NCI-H187 treated with DMSO at 0.1 percent for 48 hours (cell line): ENCODE data around the gene COMT.
"Not testable (repeated sequence)": the region's sequence is repeated elsewhere in the genome, so short reads cannot be mapped to it uniquely, and the experiment has no call there.

Experiments used
- DNase-seq: peaks from one replicate; lab custom pipeline; 2025; lab: John Stamatoyannopoulos, UW

COMT gene

GRCh38 chr22:19929586-19930550 is 11.7 kb upstream of the COMT start:
- DNase-seq = no peak

- no peak for DNase-seq
Observed at GRCh38 chr22:19930551-19931486, 10.8 kb upstream of the COMT start.

DNA sequence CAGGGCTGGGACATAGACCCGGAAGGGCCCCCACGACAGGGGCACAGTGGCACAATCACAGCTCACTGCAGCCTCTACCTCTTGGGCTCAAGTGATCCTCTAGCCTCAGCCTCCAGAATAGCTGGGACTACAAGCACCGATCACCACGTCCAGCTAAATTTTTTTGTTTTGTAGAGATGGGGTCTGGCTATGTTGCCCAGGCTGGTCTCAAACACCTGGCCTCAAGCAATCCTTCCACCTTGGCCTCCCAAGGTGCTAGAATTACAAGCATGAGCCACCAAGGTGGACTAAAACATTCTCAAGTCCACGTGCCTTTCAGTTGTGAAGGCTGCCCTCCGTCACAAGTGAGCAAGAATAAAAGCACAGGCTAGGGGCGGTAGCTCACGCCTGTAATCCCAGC is 10.1 kb upstream of the COMT start:
- no peak for DNase-seq

DNA sequence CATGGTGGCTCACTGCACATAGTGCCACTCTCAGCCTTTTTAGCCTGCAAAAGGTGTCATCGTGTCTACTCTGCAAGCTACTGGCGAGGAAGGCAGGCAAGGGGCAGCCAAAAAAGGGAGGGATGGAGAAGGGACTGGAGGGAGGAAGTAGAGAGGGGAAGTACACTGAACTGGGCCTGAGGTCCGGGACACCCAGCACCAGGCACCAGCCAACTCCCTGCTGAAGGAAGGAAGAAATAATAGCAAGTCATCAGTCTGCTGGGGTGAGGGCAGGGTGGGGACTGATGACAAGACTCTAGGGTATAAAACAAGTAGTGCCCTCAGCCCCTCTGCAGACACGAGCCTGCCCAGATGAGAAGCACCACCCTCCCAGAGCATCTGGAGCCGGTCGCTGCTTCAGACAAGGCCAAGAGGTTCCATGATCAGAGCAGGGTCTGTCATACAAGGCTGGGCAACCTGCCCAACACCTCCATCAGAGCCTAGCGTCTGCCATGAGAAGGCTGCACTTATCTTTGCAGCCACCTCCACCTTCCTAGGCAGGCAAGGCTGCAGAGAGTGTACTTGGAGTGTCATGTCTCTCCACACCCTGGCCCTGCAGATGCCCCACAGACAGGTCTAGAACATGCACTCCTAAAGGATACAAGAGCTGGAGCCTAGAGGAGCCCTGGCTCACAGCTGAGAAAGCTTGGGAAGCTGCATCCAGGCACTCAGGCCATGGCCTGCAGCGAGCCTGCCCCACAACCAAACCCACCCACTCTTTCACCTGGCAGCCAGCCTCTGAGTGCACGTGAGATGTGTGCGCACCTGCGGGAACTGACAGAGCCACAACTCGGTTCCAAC is 9.0 kb upstream of the COMT start:
- DNase-seq = no peak

- DNase-seq = no peak
Observed at GRCh38 chr22:19933341-19934241, 8.0 kb upstream of the COMT start.

DNA sequence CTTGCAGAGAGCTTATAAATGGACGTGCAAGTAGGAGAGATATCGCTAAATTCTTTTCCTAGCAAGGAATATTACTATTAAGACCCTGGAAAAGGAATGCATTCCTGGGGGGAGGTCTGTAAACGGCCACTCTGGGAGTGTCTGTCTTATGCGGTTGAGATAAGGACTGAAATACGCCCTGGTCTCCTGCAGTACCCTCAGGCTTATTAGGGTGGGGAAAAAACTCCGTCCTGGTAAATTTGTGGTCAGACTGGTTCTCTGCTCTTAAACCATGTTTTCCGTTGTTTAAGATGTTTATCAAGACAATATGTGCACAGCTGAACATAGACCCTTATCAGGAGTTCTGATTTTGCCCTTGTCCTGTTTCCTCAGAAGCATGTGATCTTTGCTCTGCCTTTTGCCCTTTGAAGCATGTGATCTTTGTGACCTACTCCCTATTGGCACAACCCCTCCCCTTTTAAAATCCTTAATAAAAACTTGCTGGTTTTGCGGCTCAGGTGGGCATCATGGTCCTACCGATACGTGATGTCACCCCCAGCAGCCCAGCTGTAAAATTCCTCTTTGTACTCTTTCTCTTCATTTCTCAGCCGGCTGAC is 6.4 kb upstream of the COMT start:
- not testable (repeated sequence) for DNase-seq

GRCh38 chr22:19936513-19936912 is 5.1 kb upstream of the COMT start:
- DNase-seq = no peak

DNA sequence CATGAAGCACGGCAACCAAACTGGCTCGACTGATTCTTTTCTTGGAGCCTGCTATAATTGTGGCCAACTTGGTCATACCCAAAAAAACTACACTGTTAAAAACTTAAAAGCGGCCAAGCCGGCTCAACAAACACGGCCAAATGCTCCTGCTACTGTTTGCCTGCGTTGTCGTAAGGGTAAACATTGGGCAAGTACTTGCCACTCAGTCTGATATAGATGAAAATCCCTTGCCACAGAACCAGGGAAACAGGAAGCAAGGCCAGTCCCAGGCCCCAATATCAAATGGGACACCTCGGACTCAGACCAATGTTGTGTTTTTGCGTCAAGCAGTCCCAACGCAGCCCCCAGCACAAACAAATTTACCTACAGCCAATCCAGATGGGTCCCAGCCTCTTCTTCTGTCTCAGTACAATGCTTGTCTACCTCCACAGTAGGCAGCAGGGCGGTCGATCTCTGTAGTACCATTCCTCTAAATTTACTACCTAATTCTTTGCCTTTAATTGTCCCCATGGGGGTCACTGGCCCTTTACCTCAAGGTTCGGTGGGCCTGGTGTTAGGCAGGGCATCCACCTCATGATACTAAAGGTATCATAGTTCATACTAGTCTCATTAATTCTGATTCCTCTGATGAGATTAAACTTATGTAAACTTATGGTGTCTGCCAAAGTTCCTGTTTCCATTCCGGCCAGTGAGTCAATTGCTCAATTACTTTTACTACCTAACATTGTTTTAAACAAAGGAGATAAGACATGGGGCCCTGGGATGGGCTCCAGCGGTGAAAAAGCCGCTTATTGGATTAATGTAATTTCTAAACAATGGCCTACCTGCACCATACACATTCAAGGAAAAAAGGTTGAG is 3.7 kb upstream of the COMT start:
- no peak for DNase-seq

DNA sequence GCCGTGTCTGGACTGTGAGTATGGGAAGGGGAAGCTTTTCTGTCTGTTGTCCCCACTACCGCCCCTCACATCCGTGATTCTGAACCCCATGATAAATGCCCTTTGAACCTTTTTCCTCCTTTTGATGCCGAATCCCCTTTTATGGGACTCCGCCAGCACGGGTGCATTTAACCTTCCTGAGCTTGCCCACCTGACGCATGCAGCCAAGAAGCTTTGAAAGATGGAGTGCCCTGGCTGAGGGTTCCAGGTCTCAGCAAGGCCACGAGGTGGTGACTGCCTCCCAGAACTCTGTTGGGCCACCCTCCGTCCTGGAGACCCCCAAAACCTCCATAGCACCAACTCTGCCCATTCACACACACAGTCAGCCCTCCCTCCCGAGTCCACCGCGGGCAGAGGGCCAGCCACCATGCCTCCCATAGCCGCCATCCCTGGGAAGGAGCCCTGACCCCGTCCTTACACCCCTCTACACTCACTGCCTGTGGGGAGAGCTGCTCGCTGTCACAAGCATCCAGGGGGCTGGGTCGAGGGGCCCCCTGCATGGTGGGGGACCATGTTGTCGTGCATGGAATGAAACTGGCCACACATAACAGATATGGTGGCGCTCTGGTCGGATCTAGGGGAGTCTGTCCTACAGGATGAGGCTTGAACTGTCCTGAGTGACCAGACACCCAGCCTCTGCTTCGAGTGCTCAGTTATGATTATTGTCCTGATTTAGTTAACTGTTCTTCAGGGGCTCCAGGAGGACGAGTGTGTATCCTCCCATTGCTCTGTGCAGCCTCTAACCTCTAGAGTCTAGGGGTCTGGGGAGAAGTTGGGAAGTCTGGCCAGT is 822 bp upstream of the COMT start:
- DNase-seq = no peak

DNA sequence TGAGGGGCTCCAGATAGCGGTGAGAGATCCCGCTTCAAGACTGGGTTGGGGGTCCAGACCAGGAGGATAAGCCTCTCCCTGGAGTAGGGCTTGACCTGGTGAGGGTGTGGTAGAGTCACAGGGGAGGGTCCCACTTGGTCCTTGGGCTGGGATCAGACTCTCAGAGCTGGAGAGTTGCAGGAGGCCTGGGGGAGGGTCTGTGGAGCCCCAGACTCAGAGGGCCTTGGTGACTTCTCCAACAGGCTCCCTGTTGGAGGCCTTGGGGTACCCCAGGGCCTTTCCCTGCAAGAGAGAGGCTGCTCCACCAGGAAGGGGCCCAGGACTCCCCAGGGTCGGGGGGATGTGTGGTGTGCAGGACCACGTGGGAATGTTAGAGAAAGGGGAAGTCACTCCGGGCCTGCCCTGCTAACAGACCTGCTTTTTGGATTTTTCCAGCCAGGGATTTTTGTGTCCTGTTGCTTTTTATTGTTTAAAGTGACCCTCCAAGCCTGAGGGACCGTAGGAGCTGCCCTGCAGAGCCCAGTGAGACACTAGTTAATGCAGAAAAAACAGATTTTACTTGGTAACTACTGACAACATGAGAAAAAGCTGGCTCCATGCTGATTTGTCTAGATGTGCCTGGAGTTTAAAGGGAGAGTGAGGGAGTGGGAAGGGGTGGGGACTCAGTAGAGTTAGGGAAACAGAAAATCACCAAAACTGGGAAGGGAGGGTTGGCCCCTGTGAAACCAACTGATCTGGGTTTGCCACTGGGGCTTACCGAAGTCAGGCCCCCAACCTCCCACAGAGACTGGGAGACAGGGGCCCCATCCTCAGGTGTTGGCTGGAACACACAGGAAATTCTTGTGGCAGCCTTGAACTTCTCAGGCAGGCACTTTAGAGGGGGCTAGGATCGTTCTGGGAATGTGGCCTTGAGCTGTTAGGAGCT is 847 bp downstream of the COMT start:
- DNase-seq = no peak

DNA sequence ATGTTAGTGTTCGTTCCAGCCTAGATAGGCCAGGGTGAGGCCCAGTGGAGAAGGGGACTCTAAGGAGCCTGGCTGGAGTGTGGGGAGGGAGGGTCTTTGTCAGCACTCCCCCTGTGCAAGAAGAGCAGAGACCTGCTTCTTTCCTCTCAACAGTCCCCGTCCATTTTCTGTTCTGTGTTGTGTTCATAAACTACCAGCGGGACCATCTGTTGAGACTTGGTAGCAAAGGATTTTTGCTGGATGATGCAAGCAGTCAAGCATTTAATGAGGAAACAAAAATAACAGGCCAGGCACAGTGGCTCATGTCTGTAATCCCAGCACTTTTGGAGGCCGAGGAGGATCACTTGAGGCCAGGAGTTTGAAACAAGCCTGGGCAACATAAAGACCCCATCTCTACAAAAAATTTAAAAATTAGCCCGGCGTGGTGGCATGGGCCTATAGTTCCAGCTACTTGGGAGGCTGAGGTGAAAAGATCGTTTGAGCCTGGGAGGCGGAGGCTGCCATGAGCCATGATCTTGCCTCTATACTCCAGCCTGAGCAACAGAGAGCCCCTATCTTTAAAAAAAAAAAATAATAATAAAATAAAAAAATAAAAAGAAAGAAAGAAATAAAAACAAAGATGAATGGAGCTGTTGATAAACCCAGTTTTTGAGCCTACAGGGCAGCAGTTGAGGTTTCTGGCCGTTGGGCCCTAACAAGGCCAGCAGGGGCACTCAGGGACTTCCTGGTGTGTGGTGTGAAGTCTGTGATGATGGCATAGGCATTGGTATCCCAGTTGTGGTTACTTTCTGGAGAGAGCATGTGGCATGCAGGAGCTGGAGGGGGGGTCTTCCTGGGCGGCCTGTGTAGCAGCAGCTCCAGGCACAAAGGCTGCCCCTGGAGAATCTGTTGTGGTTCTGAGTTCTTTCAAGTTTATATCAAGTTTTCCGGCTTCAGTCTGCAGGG is 1.8 kb downstream of the COMT start:
- no peak for DNase-seq

DNA sequence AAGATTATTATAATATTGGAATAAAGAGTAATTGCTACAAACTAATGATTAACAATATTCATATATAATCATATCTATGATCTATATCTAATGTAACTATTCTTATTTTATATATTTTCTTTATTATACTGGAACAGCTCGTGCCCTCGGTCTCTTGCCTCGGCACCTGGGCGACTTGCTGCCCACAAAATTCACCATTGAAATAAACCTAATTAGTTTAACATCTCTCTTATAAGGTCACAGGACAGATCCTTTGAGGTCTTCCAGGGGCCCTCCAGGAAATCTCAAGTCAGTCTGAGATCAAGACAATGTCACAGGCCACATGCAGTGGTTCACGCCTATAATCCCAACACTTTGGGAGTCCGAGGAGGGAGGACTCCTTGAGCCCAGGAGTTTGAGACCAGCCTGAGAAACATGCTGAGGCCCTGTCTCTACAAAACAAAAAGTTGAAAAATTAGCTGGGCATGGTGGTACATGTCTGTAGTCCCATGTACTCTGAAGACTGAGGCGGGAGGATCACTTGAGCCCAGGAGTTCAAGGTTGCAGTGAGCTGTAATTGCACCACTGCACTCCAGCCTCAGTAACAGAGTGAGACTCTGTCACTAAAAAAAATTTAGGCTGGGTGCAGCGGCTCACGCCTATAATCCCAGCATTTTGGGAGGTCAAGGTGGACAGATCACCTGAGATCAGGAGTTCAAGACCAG is 6.6 kb downstream of the COMT start:
- DNase-seq = no peak

- DNase-seq = no peak
Observed at GRCh38 chr22:19951346-19951745, 9.8 kb downstream of the COMT start.

- DNase-seq = no peak
Observed at GRCh38 chr22:19955241-19956128, 13.9 kb downstream of the COMT start.

DNA sequence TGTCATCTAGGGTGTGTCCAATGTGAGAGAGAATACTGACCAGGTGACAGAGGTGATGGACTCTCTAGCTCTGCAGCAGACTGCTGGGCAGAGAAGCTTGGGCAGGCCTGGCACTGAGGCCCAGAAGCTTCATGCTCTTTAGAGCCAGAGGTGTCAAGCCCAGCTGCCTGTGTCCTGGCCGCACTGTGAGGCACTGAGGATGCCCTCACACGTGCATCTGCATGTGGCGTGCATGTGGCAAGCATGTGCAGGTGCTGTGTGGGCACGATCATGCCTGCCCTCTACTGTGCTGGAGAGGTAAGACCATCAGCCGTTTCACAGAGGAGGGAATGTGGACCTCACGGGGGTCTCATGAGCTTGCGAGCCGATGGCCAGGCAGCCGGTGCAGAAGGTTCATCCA is 15.9 kb downstream of the COMT start:
- no peak for DNase-seq
